ENCODE data around the gene PRSS57. TPM values are rescaled to one million over a fixed set of nuclear protein-coding genes. Genes with fewer than 3 reads are reported as not detected.

Gene PRSS57
- total RNA-seq = not detected in 2 replicates

DNA sequence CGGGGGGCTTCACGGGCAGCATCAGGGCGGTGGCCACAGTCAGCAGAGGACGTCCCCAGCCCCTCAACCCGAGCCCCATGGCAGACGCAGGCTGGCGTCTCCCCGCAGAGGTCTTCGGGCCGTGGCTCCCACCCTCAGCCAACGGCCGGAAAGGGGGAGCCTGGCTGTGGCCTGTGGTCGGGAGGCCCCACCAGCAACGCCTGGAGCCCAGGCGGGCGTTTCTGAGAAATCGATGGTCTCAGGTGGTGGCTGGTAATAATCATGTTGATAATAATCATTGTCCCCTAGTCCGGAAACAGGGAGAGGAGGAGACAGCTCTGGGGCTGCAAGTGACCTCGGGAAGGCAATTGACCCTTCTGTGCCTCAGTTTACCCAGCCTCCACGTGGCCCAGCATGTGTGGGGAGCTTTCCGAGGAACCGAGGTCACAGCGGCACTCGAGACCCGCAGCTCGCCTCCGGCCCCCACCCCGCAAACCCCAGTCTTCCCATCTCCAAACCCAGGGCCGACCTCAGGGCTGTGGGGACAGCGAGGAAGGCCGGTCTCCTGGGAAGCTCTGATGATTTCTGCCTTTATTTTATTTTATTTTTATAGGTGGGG is at the start of gene PRSS57:
Gene PRSS57, minus strand, starts transcription at position 101 of the 598 bp plus-strand sequence. Its CDS starts 22 bp downstream, at position 79.

GRCh38 chr19:708154-709143 is 13.2 kb upstream of the PRSS57 start, which contains the start of gene PALM:
PALM (plus strand) TSS chr19:708935; CDS start chr19:709147, 212 bp downstream.

GRCh38 chr19:676339-677105 is 18.7 kb downstream of the PRSS57 start, which contains the start of gene FSTL3:
FSTL3 (plus strand) TSS chr19:676392; CDS start chr19:676424, 32 bp downstream.

DNA sequence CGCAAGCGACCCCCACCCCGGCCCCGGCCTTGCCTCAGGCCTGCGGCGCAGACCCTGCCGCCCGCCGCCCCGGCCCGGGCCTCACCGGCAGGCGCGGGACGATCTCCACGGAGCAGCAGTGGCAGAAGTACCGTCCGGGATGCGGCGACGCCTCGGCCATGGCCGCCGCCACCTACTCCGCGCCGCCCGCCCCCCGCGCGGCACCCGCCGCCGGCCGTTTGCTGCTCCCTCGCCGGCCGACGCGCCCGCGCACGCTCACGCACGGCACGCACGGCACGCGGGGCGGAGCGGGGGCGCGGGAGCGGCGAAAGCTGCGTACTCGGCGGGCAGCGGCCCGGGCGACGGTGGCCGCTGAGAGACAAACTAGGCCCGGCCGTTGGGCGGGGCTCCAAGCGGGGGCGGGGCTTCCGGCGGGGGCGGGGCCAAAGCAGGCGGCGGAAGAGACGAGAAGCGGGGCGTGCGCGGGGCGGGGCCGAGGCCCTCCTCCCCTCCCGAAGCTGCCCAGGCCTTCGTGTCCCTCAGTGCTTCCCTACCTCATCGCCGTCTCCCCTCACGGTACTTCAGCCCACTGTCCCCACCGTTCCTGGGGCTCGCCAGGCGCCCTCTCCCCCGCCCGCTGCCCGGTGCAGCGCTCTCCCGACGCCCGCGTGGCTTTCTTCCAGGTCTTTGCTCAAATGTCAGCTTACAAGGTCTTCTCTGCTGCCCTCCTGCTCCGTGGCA is 32.1 kb downstream of the PRSS57 start, which contains the start of gene RNF126:
Gene RNF126, minus strand, starts transcription at position 253 of the 720 bp plus-strand sequence. Its CDS starts 93 bp downstream, at position 160.

GRCh38 chr19:639253-640160 is 55.7 kb downstream of the PRSS57 start, which contains the start of gene FGF22:
FGF22 (plus strand) TSS chr19:639879; CDS start chr19:639926, 47 bp downstream.

Other genes starting within 250 kb of the PRSS57 start
- gene SHC2, start 234.4 kb downstream of the PRSS57 start, total RNA-seq = not detected in 2 replicates
- 0.11 and 0.79 TPM in 2 replicates for gene MADCAM1, start 199.0 kb downstream of the PRSS57 start, total RNA-seq
- 50.3 and 77.6 TPM in 2 replicates for gene TPGS1, start 188.0 kb downstream of the PRSS57 start, total RNA-seq
- gene CDC34, start 163.7 kb downstream of the PRSS57 start, total RNA-seq = 71.8 and 75.5 TPM in 2 replicates
- not detected in 2 replicates for gene GZMM, start 151.4 kb downstream of the PRSS57 start, total RNA-seq
- gene BSG, start 122.9 kb downstream of the PRSS57 start, total RNA-seq = 235 and 281 TPM in 2 replicates
- gene HCN2, start 105.6 kb downstream of the PRSS57 start, total RNA-seq = 0.33 and 0.39 TPM in 2 replicates
- 20.0 and 23.4 TPM in 2 replicates for gene POLRMT, start 61.9 kb downstream of the PRSS57 start, total RNA-seq
- gene FGF22, start 55.6 kb downstream of the PRSS57 start, total RNA-seq = 0.33 and 0.39 TPM in 2 replicates
- gene RNF126, start 32.2 kb downstream of the PRSS57 start, total RNA-seq = 34.9 and 59.5 TPM in 2 replicates
- gene FSTL3, start 19.1 kb downstream of the PRSS57 start, total RNA-seq = 221 and 628 TPM in 2 replicates
- 0.11 and 1.2 TPM in 2 replicates for gene PALM, start 13.5 kb upstream of the PRSS57 start, total RNA-seq
- gene MISP, start 55.7 kb upstream of the PRSS57 start, total RNA-seq = 11.0 and 58.5 TPM in 2 replicates
- gene PTBP1, start 102.0 kb upstream of the PRSS57 start, total RNA-seq = 106 and 194 TPM in 2 replicates
- gene PLPPR3, start 126.5 kb upstream of the PRSS57 start, total RNA-seq = under 0.01 TPM in 1 of 2 replicates, not detected in the other
- gene AZU1, start 132.4 kb upstream of the PRSS57 start, total RNA-seq = not detected in 2 replicates
- gene PRTN3, start 145.5 kb upstream of the PRSS57 start, total RNA-seq = not detected in 2 replicates
- gene ELANE, start 156.9 kb upstream of the PRSS57 start, total RNA-seq = not detected in 2 replicates
- 1.3 and 1.6 TPM in 2 replicates for gene CFD, start 164.2 kb upstream of the PRSS57 start, total RNA-seq
- gene MED16, start 197.7 kb upstream of the PRSS57 start, total RNA-seq = 25.5 and 32.2 TPM in 2 replicates
- gene RNU6-9, start 198.0 kb upstream of the PRSS57 start, total RNA-seq = not detected in 2 replicates
- 35.3 and 49.0 TPM in 2 replicates for gene R3HDM4, start 217.8 kb upstream of the PRSS57 start, total RNA-seq
- not detected in 2 replicates for gene KISS1R, start 221.9 kb upstream of the PRSS57 start, total RNA-seq
- gene ARID3A, start 230.6 kb upstream of the PRSS57 start, total RNA-seq = 177 and 216 TPM in 2 replicates

All from placental epithelial cell (primary cell).